ENCODE measurements around the gene MRPS2. TPM values are rescaled to one million over a fixed set of nuclear protein-coding genes. Genes with fewer than 3 reads are reported as not detected.

Gene MRPS2
- total and polyA plus RNA-seq, 5 experiments from 2014 or later, result 28.3 to 64.0 (median 35.7) TPM

- H3K4me1 Mint-ChIP-seq, result peaks cover 0 to 9% (median 5%) of the 10 kb centered on the region in 4 donors
- POLR2A ChIA-PET, result no interaction called here
- ATAC-seq (no peak), DNase-seq (peak in 1 of 10 donors; percentile 18)
- no peaks in the 10 kb centered on the region for H3K9me3 Mint-ChIP-seq
- peaks cover 9 to 57% (median 27%) of the 10 kb centered on the region in 5 donors for H3K27me3 Mint-ChIP-seq
- no peaks in the 10 kb centered on the region for H3K36me3 Mint-ChIP-seq
- no peak overlapping the region for H3K4me3 Mint-ChIP-seq
- H3K27ac Mint-ChIP-seq, result no peak overlapping the region
Measured at GRCh38 chr9:135484460-135485277, 15.8 kb upstream of the MRPS2 start.

- H3K4me1 Mint-ChIP-seq, result peaks cover 0 to 9% (median 5%) of the 10 kb centered on the region in 4 donors
- H3K9me3 Mint-ChIP-seq, result no peaks in the 10 kb centered on the region
- POLR2A ChIA-PET, result no interaction called here
- H3K27ac Mint-ChIP-seq, result no peak overlapping the region
- ATAC-seq, result no peak
- H3K36me3 Mint-ChIP-seq, result no peaks in the 10 kb centered on the region
- DNase-seq, result peak in 1 of 10 donors; percentile 42
- peaks cover 9 to 57% (median 27%) of the 10 kb centered on the region in 5 donors for H3K27me3 Mint-ChIP-seq
- no peak overlapping the region for H3K4me3 Mint-ChIP-seq
Measured at GRCh38 chr9:135485385-135485784, 15.1 kb upstream of the MRPS2 start.

GRCh38 chr9:135485832-135486231 is 14.7 kb upstream of the MRPS2 start:
- H3K4me1 Mint-ChIP-seq, result peaks cover 0 to 7% (median 4%) of the 10 kb centered on the region in 4 donors
- no peaks in the 10 kb centered on the region for H3K36me3 Mint-ChIP-seq
- DNase-seq (peak in 1 of 10 donors; percentile 48), ATAC-seq (no peak)
- POLR2A ChIA-PET, result no interaction called here
- H3K27me3 Mint-ChIP-seq, result peaks cover 9 to 53% (median 27%) of the 10 kb centered on the region in 5 donors
- H3K4me3 Mint-ChIP-seq, result no peak overlapping the region
- no peaks in the 10 kb centered on the region for H3K9me3 Mint-ChIP-seq
- no peak overlapping the region for H3K27ac Mint-ChIP-seq

GRCh38 chr9:135486267-135487065 is 14.0 kb upstream of the MRPS2 start:
- H3K36me3 Mint-ChIP-seq, result no peaks in the 10 kb centered on the region
- POLR2A ChIA-PET, result no interaction called here
- H3K27me3 Mint-ChIP-seq, result peaks cover 9 to 55% (median 32%) of the 10 kb centered on the region in 5 donors

DNA sequence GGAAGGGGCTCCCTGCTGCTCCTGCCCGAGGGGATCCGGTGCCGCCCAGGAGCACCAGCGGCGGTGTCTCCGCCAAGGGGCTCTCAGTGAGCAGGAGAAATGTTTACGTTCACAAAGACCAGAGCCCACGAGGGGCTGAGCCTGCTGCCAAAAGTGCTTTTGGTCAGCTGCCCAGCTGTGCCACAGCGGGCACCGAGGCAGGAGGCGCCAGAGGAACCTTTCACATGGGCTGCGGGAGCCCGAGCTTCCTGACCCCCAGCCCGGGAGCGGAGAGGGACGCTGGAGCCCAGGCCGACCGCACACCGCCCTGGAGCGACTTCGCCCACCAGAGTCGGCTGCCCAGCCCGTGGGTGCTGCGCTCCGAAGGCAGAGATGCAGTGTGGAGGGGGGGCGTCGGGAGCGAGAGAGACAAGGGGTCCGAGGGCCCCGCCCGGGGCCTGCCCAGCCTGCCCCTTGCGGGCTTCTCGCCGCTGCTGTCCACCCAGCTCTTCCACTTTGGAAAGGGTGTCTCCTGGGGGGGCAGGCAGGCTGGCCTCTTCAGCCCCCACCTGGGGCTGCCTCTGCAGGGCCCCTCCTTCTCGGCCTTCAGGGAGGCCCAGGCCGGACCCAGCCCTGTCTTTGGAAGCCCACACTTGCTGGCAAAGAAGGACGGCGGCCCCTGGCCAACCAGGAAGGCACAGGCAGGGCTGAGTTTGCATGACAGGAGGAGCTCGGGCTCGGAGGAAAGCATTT is 13.0 kb upstream of the MRPS2 start:
- H3K4me3 Mint-ChIP-seq, result no peak overlapping the region
- peaks cover 4 to 47% (median 32%) of the 10 kb centered on the region in 5 donors for H3K27me3 Mint-ChIP-seq
- H3K4me1 Mint-ChIP-seq, result peaks cover 0 to 2% (median 0%) of the 10 kb centered on the region in 4 donors
- no peaks in the 10 kb centered on the region for H3K9me3 Mint-ChIP-seq
- DNase-seq (no peak), ATAC-seq (no peak)
- H3K36me3 Mint-ChIP-seq, result no peaks in the 10 kb centered on the region
- H3K27ac Mint-ChIP-seq, result no peak overlapping the region
- POLR2A ChIA-PET, result no interaction called here

More at GRCh38 chr9:135486267-135487065, 14.0 kb upstream of the MRPS2 start:
- no peaks in the 10 kb centered on the region for H3K9me3 Mint-ChIP-seq
- DNase-seq (no peak), ATAC-seq (no peak)
- no peak overlapping the region for H3K27ac Mint-ChIP-seq
- no peak overlapping the region for H3K4me3 Mint-ChIP-seq
- peaks cover 0 to 5% (median 3%) of the 10 kb centered on the region in 4 donors for H3K4me1 Mint-ChIP-seq

DNA sequence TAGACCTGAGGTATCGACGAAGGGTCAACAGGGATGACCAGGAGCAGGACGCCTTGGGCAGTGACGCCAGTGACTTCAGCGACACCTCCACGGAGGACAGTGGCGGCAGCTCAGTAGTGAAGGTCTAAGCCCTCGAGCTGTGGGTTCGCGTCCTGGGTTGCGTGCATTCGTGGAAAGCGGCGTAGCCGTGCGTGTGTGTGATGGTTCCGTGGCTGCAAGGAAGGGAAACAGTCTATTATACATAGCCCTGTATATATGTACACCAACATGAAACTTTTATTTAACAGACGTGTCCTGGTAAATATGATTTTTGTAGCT is 12.5 kb upstream of the MRPS2 start:
- no peak overlapping the region for H3K4me3 Mint-ChIP-seq
- ATAC-seq (no peak), DNase-seq (no peak)
- H3K9me3 Mint-ChIP-seq, result no peaks in the 10 kb centered on the region
- POLR2A ChIA-PET, result no interaction called here
- no peaks in the 10 kb centered on the region for H3K36me3 Mint-ChIP-seq
- peaks cover 0 to 2% (median 0%) of the 10 kb centered on the region in 4 donors for H3K4me1 Mint-ChIP-seq
- no peak overlapping the region for H3K27ac Mint-ChIP-seq
- H3K27me3 Mint-ChIP-seq, result peaks cover 2 to 42% (median 32%) of the 10 kb centered on the region in 5 donors

GRCh38 chr9:135488527-135488926 is 12.0 kb upstream of the MRPS2 start:
- peaks cover 2 to 36% (median 27%) of the 10 kb centered on the region in 5 donors for H3K27me3 Mint-ChIP-seq
- no peaks in the 10 kb centered on the region for H3K9me3 Mint-ChIP-seq
- peaks cover 0 to 2% (median 0%) of the 10 kb centered on the region in 4 donors for H3K4me1 Mint-ChIP-seq
- POLR2A ChIA-PET, result no interaction called here
- ATAC-seq (no peak), DNase-seq (no peak)
- H3K27ac Mint-ChIP-seq, result no peak overlapping the region
- no peaks in the 10 kb centered on the region for H3K36me3 Mint-ChIP-seq
- no peak overlapping the region for H3K4me3 Mint-ChIP-seq

GRCh38 chr9:135489188-135489906 is 11.1 kb upstream of the MRPS2 start:
- Mint-ChIP-seq H3K9me3 (no peaks in the 10 kb centered on the region), H3K27ac (no peak overlapping the region), H3K4me1 (peaks cover 0 to 2% (median 0%) of the 10 kb centered on the region in 4 donors), H3K36me3 (no peaks in the 10 kb centered on the region), H3K4me3 (no peak overlapping the region), H3K27me3 (peaks cover 2 to 28% (median 19%) of the 10 kb centered on the region in 5 donors)
- no peak for DNase-seq
- POLR2A ChIA-PET, result no interaction called here
- no peak for ATAC-seq

DNA sequence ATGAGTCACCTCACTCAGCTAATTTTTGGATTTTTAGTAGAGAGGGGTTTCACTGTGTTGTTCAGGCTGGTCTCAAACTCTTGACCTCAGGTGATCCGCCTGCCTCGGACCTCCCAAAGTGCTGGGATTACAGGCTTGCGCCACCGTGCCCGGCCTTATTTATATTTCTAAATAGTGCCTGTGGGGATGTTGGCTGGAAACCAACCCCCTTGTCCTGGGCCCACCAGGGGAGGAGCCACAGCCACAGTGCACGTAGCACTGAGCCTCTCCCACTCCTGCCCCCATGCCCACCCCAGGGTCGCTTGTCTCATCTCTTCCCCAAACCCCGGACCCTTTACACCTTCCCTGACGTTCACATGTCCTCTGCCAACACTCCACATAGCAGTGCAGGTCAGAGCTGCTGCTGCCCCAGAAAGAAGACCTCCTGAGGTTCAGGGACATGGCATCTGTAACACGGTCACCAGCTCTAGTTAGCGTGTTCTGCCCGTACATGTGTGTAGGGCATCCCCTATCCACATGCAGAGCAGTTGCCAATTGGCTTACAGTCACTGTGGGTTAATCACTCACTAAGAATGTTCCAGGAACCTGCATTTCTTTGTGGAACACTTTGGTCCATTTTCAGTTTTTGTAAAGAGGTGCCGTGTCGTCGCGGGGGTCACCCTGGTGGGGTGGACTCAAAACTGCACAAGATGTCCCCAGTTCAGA is 10.2 kb upstream of the MRPS2 start:
- DNase-seq (no peak), ATAC-seq (no peak)
- Mint-ChIP-seq H3K36me3 (no peaks in the 10 kb centered on the region), H3K9me3 (no peaks in the 10 kb centered on the region), H3K27me3 (peaks cover under 1 to 18% (median 17%) of the 10 kb centered on the region in 5 donors), H3K4me3 (no peak overlapping the region), H3K4me1 (peaks cover 0 to under 1% (median 0%) of the 10 kb centered on the region in 4 donors), H3K27ac (no peak overlapping the region)
- POLR2A ChIA-PET, result no interaction called here

DNA sequence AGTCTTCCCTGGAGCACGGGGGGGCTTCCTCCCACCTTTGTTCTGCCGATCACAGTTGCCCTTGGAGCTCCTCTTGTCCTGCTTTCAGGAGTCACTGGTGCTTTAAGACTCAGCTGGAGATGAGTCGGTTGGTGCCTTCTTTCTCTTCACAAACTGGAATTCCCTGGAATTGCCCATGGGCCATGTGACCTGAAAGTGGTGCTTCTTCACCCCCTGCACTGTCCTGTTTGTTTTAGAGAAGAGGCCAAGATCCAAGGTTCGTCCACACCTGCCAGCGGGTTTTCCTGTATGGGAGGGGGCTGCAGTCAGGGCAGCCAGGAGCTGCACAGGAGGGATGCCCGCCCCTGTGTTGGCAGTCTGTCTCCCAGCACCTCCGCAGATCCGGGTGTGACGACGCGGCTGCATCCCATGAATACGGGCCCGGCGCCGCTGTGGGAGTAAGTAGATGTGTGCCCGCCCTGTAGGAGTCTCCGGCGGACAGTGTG is 9.5 kb upstream of the MRPS2 start:
- POLR2A ChIA-PET, result no interaction called here
- DNase-seq, result no peak
- Mint-ChIP-seq H3K4me1 (no peaks in the 10 kb centered on the region), H3K36me3 (no peaks in the 10 kb centered on the region), H3K27ac (no peak overlapping the region), H3K9me3 (no peaks in the 10 kb centered on the region), H3K27me3 (peaks cover 0 to 15% (median 11%) of the 10 kb centered on the region in 5 donors), H3K4me3 (no peak overlapping the region)
- ATAC-seq, result no peak

GRCh38 chr9:135491764-135492163 is 8.7 kb upstream of the MRPS2 start:
- H3K27me3 Mint-ChIP-seq, result peaks cover 0 to 11% (median 6%) of the 10 kb centered on the region in 5 donors
- no peaks in the 10 kb centered on the region for H3K36me3 Mint-ChIP-seq
- H3K4me3 Mint-ChIP-seq, result no peak overlapping the region
- H3K4me1 Mint-ChIP-seq, result no peaks in the 10 kb centered on the region
- DNase-seq (no peak), ATAC-seq (no peak)
- POLR2A ChIA-PET, result no interaction called here
- H3K27ac Mint-ChIP-seq, result no peak overlapping the region
- H3K9me3 Mint-ChIP-seq, result no peaks in the 10 kb centered on the region
